Kidney epithelial cell (primary cell): ENCODE measurements around the gene LMAN2. TPM values are rescaled to one million over a fixed set of nuclear protein-coding genes. Genes with fewer than 3 reads are reported as not detected.

Source experiments
- DNase-seq: peaks from one replicate; pipeline ENCODE4 v3.0.0-alpha.2; 2010; ENCODE audit warnings: low read depth
- H3K27me3 ChIP-seq: 2 replicates; pipeline ENCODE4 v1.6.0; 2011; ENCODE audit warnings: low read length; ENCODE audit not compliant: control insufficient read depth, insufficient read depth
- H3K36me3 ChIP-seq: 2 replicates; pipeline ENCODE4 v1.5.1; 2011; ENCODE audit warnings: low read length; ENCODE audit not compliant: control insufficient read depth, insufficient read depth
- H3K4me3 ChIP-seq: 2 replicates; pipeline ENCODE4 v1.5.1; 2011; ENCODE audit warnings: low read depth, mild to moderate bottlenecking, control low read depth, low read length
- CTCF ChIP-seq: IDR thresholded peaks from 2 replicates; pipeline ENCODE4 v1.5.1; 2011; ENCODE audit warnings: mild to moderate bottlenecking, moderate library complexity, low read length, control low read depth, inconsistent platforms; ENCODE audit not compliant: insufficient read depth, poor library complexity, severe bottlenecking
- total RNA-seq: library from RNA; depleted of rRNA; stranded (reverse); fragments of >200 nt; gene quantifications from 2 replicates; pipeline ENCODE4 v1.2.3, GENCODE V29; 2015

Gene LMAN2
- total RNA-seq, 1 donor from 2014 or later: 308 TPM

GRCh38 chr5:177357459-177358351, 6.2 kb upstream of the LMAN2 start, which contains the start of gene RGS14:
RGS14 (plus strand) TSS chr5:177357924; CDS start chr5:177358025, 101 bp downstream.
- TF ChIP-seq CTCF: no peak
- Histone ChIP-seq H3K36me3 (no peaks in the 10 kb centered on the region), H3K4me3 (no peak within 1 kb of the TSS), H3K27me3 (peaks cover 2% of the 10 kb centered on the region)
- DNase-seq: no peak

GRCh38 chr5:177357146-177357458, 5.6 kb upstream of the LMAN2 start:
- no peak overlapping the region for H3K4me3 ChIP-seq
- TF ChIP-seq CTCF: no peak
- peaks cover 2% of the 10 kb centered on the region for H3K27me3 ChIP-seq
- H3K36me3 ChIP-seq: no peaks in the 10 kb centered on the region
- DNase-seq: no peak

GRCh38 chr5:177356746-177357145, 5.3 kb upstream of the LMAN2 start:
- peaks cover 2% of the 10 kb centered on the region for H3K27me3 ChIP-seq
- H3K36me3 ChIP-seq: no peaks in the 10 kb centered on the region
- no peak for DNase-seq
- no peak for TF ChIP-seq CTCF
- no peak overlapping the region for H3K4me3 ChIP-seq

GRCh38 chr5:177355868-177356168, 4.3 kb upstream of the LMAN2 start:
- H3K27me3 ChIP-seq: peaks cover 2% of the 10 kb centered on the region
- H3K4me3 ChIP-seq: no peak overlapping the region
- H3K36me3 ChIP-seq: no peaks in the 10 kb centered on the region
- no peak for DNase-seq
- no peak for TF ChIP-seq CTCF

GRCh38 chr5:177355162-177355867, 3.8 kb upstream of the LMAN2 start:
- no peak for DNase-seq
- no peak for TF ChIP-seq CTCF
- H3K36me3 ChIP-seq: no peaks in the 10 kb centered on the region
- peaks cover 2% of the 10 kb centered on the region for H3K27me3 ChIP-seq
- no peak overlapping the region for H3K4me3 ChIP-seq
